Measurements from ENCODE around the gene KCMF1.

DNA sequence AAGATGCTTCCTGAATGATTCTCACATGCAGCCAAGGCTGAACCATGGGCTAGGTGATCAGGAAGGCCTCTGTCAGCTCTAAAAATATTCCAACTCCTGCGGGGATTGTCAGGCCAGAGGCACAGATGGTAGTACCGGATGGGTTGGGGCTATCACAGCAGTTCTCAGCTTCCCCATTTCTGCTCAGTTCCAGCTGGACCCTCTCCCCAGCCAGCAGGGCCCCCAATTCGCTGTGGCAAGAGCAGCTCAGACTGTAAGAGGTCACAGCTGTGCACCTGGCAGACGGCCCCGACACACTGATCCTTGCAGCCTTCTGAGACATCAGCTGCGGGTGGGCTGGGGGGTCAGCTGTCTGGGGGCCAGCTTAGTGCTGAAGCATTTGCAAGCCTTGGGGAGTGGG is 118.6 kb downstream of the KCMF1 start:
- TF ChIP-seq, protein P1, sequence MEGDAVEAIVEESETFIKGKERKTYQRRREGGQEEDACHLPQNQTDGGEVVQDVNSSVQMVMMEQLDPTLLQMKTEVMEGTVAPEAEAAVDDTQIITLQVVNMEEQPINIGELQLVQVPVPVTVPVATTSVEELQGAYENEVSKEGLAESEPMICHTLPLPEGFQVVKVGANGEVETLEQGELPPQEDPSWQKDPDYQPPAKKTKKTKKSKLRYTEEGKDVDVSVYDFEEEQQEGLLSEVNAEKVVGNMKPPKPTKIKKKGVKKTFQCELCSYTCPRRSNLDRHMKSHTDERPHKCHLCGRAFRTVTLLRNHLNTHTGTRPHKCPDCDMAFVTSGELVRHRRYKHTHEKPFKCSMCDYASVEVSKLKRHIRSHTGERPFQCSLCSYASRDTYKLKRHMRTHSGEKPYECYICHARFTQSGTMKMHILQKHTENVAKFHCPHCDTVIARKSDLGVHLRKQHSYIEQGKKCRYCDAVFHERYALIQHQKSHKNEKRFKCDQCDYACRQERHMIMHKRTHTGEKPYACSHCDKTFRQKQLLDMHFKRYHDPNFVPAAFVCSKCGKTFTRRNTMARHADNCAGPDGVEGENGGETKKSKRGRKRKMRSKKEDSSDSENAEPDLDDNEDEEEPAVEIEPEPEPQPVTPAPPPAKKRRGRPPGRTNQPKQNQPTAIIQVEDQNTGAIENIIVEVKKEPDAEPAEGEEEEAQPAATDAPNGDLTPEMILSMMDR (conservative IDR thresholded peaks at IDR 0.05), result no peak
- no peak for TF ChIP-seq ZFX (IDR thresholded peaks at IDR 0.05)

All from C4-2B (cell line).